Measurements from ENCODE around the gene CFAP65.

CFAP65 gene

GRCh38 chr2:219030177-219030940 lies 11.0 kb downstream of the CFAP65 start:
- DNase-seq: no peak

- no peak for DNase-seq
These were observed 11.5 kb downstream of the CFAP65 start for GRCh38 chr2:219029829-219030165.

GRCh38 chr2:219028996-219029828 lies 12.1 kb downstream of the CFAP65 start:
- no peak for DNase-seq

GRCh38 chr2:219028141-219028540 lies 13.2 kb downstream of the CFAP65 start:
- DNase-seq: no peak

- no peak for DNase-seq
These were observed 13.7 kb downstream of the CFAP65 start for GRCh38 chr2:219027511-219028055.

- no peak for DNase-seq
These were observed 14.4 kb downstream of the CFAP65 start for GRCh38 chr2:219026946-219027345.

GRCh38 chr2:219025637-219026585 lies 15.4 kb downstream of the CFAP65 start:
- no peak for DNase-seq

GRCh38 chr2:219024059-219024458 lies 17.3 kb downstream of the CFAP65 start:
- DNase-seq: no peak

- no peak for DNase-seq
These were observed 18.2 kb downstream of the CFAP65 start for GRCh38 chr2:219023045-219023605.

GRCh38 chr2:219022616-219023015 lies 18.7 kb downstream of the CFAP65 start:
- DNase-seq: no peak

- DNase-seq: no peak
These were observed 19.3 kb downstream of the CFAP65 start for GRCh38 chr2:219022041-219022440.

- no peak for DNase-seq
These were observed 19.7 kb downstream of the CFAP65 start for GRCh38 chr2:219021591-219021990.

GRCh38 chr2:219020604-219021365 lies 20.5 kb downstream of the CFAP65 start:
- DNase-seq: no peak

GRCh38 chr2:219019436-219019835 lies 21.9 kb downstream of the CFAP65 start:
- no peak for DNase-seq

GRCh38 chr2:219018726-219019125 lies 22.6 kb downstream of the CFAP65 start:
- no peak for DNase-seq

GRCh38 chr2:219018286-219018685 lies 23.0 kb downstream of the CFAP65 start:
- no peak for DNase-seq

GRCh38 chr2:219017201-219017931 lies 23.9 kb downstream of the CFAP65 start:
- DNase-seq: no peak

GRCh38 chr2:219016721-219017120 lies 24.6 kb downstream of the CFAP65 start:
- DNase-seq: no peak

GRCh38 chr2:219010873-219011272 lies 30.4 kb downstream of the CFAP65 start:
- DNase-seq: no peak

- DNase-seq: no peak
These were observed 31.1 kb downstream of the CFAP65 start for GRCh38 chr2:219010162-219010756.

- no peak for DNase-seq
These were observed 32.0 kb downstream of the CFAP65 start for GRCh38 chr2:219009294-219009693.
